HepG2 (cell line): ENCODE results near the gene PPM1E. TPM values are rescaled to one million over a fixed set of nuclear protein-coding genes. Genes with fewer than 3 reads are reported as not detected.

Experiments used
- ATAC-seq: fragments of 200-7000 bp; cut with Tn5 transposase; 3 replicates; pipeline ENCODE4 v1.9.1; 2020; ENCODE audit warnings: mild to moderate bottlenecking, moderate library complexity
- BruUV-seq: library from RNA; stranded (reverse); fragments of 400-500 nt; replicated peaks from 2 replicates; lab custom pipeline; 2021; lab: Mats Ljungman, UMichigan
- CTCF ChIA-PET: fragments of 300-600 bp; formaldehyde crosslinking; extraction: SDS; loops from one replicate; lab custom pipeline; 2021; ENCODE audit warnings: low total read pairs, inconsistent platforms, low intra/inter-chr PET ratio; lab: Yijun Ruan, JAX
- POLR2A ChIA-PET: fragments of 350-600 bp; sonication (Branson Sonifier 250); formaldehyde crosslinking; loops from one replicate; lab custom pipeline; 2020; ENCODE audit warnings: antibody characterized with exemption, inconsistent platforms; lab: Yijun Ruan, JAX
- DNase-seq: peaks from one replicate; pipeline ENCODE4 v3.0.0-alpha.2; 2015; ENCODE audit warnings: low spot score
- FAIRE-seq: peaks from 3 replicates; lab custom pipeline; 2011; peaks lifted over from hg19 to GRCh38; lab: Jason Lieb, UNC
- H2AFZ ChIP-seq: one replicate; pipeline ENCODE4 v1.6.1; 2011; ENCODE audit warnings: low read length, inconsistent platforms
- H3K27ac ChIP-seq: fragments of 300-600 bp; 3 replicates; pipeline ENCODE4 v1.8.0; 2011; ENCODE audit warnings: mixed run types, mild to moderate bottlenecking, mixed read lengths, low read length, inconsistent platforms; ENCODE audit not compliant: insufficient read depth; ENCODE audit errors: extremely low read length
- H3K27me3 ChIP-seq, 2 experiments: fragments of 200-600 bp in 1 of 2; 2 replicates in 1 of 2; 3 replicates in 1 of 2; pipeline versions ENCODE4 v1.6.0 to v1.8.0; 2011; ENCODE audit warnings: low read length in 2 of 2, mild to moderate bottlenecking in 2 of 2, moderate library complexity in 2 of 2, inconsistent platforms in 1 of 2; ENCODE audit not compliant: insufficient read depth in 2 of 2, control insufficient read depth in 1 of 2
- H3K36me3 ChIP-seq, 2 experiments: fragments of 200-600 bp in 1 of 2; replicated peaks in 1 of 2; 2 replicates in 1 of 2; 3 replicates in 1 of 2; pipeline versions ENCODE4 v1.5.1 to v1.8.0; 2011; ENCODE audit warnings: low read length in 2 of 2, inconsistent platforms in 1 of 2; ENCODE audit not compliant: insufficient read depth in 2 of 2, control insufficient read depth in 1 of 2
- H3K4me1 ChIP-seq: 2 replicates; pipeline ENCODE4 v1.5.1; 2012; ENCODE audit warnings: low read length, inconsistent platforms; ENCODE audit not compliant: insufficient read depth
- H3K4me2 ChIP-seq: 2 replicates; pipeline ENCODE4 v1.6.0; 2011; ENCODE audit warnings: low read depth, low read length, inconsistent platforms
- H3K4me3 ChIP-seq, 3 experiments: fragments of 200-600 bp in 1 of 3; sonication (generic), shearing (Covaris generic) in 1 of 3; replicated peaks in 1 of 3; 2 replicates each; pipeline ENCODE4 v1.5.1; 2011 to 2016; ENCODE audit warnings: low read length in 3 of 3, inconsistent platforms in 2 of 3, low read depth in 2 of 3, mild to moderate bottlenecking in 2 of 3, control low read depth in 1 of 3, mixed read lengths in 1 of 3; ENCODE audit not compliant: insufficient read depth in 1 of 3
- H3K79me2 ChIP-seq: one replicate; pipeline ENCODE4 v1.6.1; 2011; ENCODE audit warnings: low read length, inconsistent platforms; ENCODE audit not compliant: insufficient read depth
- H3K9ac ChIP-seq: 2 replicates; pipeline ENCODE4 v1.6.0; 2011; ENCODE audit warnings: mild to moderate bottlenecking, low read depth, low read length, inconsistent platforms; ENCODE audit not compliant: insufficient read depth
- H3K9me3 ChIP-seq: 2 replicates; pipeline ENCODE4 v1.5.1; 2012; ENCODE audit warnings: mild to moderate bottlenecking, low read length
- H4K20me1 ChIP-seq: 2 replicates; pipeline ENCODE4 v1.6.0; 2011; ENCODE audit warnings: inconsistent platforms, mild to moderate bottlenecking, low read length, moderate library complexity; ENCODE audit not compliant: insufficient read depth
- ARNT2 ChIP-seq: sonication (generic); formaldehyde crosslinking; IDR thresholded peaks from 2 replicates; pipeline ENCODE4 v1.8.0; 2022; ENCODE audit warnings: mild to moderate bottlenecking, low read depth, missing genetic modification reagents, moderate library complexity
- SMARCC2 ChIP-seq: fragments of 450-650 bp; IDR thresholded peaks from 2 replicates; pipeline ENCODE4 v1.6.1; 2017; ENCODE audit warnings: antibody characterized with exemption, mild to moderate bottlenecking
- SPEN ChIP-seq: sonication (generic); formaldehyde crosslinking; IDR thresholded peaks from 2 replicates; pipeline ENCODE4 v1.5.1; 2020; ENCODE audit warnings: low read depth, mild to moderate bottlenecking, missing genetic modification reagents
- TBL1XR1 ChIP-seq: fragments of 150-350 bp; IDR thresholded peaks from 2 replicates; pipeline ENCODE4 v1.6.1; 2014; ENCODE audit warnings: borderline replicate concordance, low read length; ENCODE audit not compliant: partially characterized antibody
- THAP11 ChIP-seq: IDR thresholded peaks from 2 replicates; pipeline ENCODE4 v1.6.1; 2016; ENCODE audit warnings: missing biosample characterization, missing genetic modification reagents
- ZNF264 ChIP-seq: sonication (generic); formaldehyde crosslinking; IDR thresholded peaks from 2 replicates; pipeline ENCODE4 v1.4.0; 2020; ENCODE audit warnings: missing genetic modification reagents
- ZNF432 ChIP-seq: sonication (generic); formaldehyde crosslinking; IDR thresholded peaks from 2 replicates; pipeline ENCODE4 v1.5.0; 2020; ENCODE audit warnings: missing genetic modification reagents, mild to moderate bottlenecking, borderline replicate concordance
- ZNF672 ChIP-seq: sonication (generic); formaldehyde crosslinking; IDR thresholded peaks from 2 replicates; pipeline ENCODE4 v1.8.1; 2022; ENCODE audit warnings: missing genetic modification reagents
- ZNF678 ChIP-seq: sonication (generic); formaldehyde crosslinking; IDR thresholded peaks from 2 replicates; pipeline ENCODE4 v1.4.0; 2020; ENCODE audit warnings: mild to moderate bottlenecking, missing genetic modification reagents
- ZNF746 ChIP-seq: sonication (generic); formaldehyde crosslinking; IDR thresholded peaks from 2 replicates; pipeline ENCODE4 v1.8.0; 2022; ENCODE audit warnings: mild to moderate bottlenecking, missing genetic modification reagents
- WGBS: methylation state at CpG from one replicate; pipeline ENCODE4 v1.1.6; 2017; ENCODE audit warnings: low lambda C conversion rate; 5-methylcytosine and 5-hydroxymethylcytosine counted together
- in situ Hi-C: cut with HindIII; loops from 2 replicates; pipeline ENCODE4 v1.10.0; 2017; ENCODE audit warnings: low pct_unique_long_range_greater_than_20kb; ENCODE audit not compliant: extremely low pct_ligation_motif_present
- intact Hi-C: fragments of 100-400 bp; cut with micrococcal nuclease; formaldehyde crosslinking; loops from one replicate; pipeline ENCODE4 v1.10.0; 2022; ENCODE audit not compliant: unreplicated experiment
- polyA plus RNA-seq, 8 experiments: library from polyadenylated mRNA; depleted of rRNA in 3 of 8; stranded (reverse) in 7 of 8; unstranded in 1 of 8; fragments of >200 nt; fragmentation: Illumina TruSeq in 4 of 8; extraction: Trizol in 4 of 8; gene quantifications; 2 replicates each; pipeline versions ENCODE4 v1.2.1 to v1.2.3, GENCODE V29; 2011 to 2016; ENCODE audit warnings: low read depth in 4 of 8, missing spikeins in 1 of 8, mixed read lengths in 1 of 8; ENCODE audit not compliant: insufficient read depth in 1 of 8
- total RNA-seq, 5 experiments: library from RNA; depleted of rRNA; stranded (reverse); fragments of >200 nt; fragmentation: Illumina TruSeq; extraction: Trizol; gene quantifications; 2 replicates each; pipeline ENCODE4 v1.2.3, GENCODE V29; 2016; ENCODE audit warnings: low read depth in 1 of 5
- TF ChIP-seq, protein P1 (sequence below): sonication (generic); formaldehyde crosslinking; IDR thresholded peaks from 2 replicates; pipeline ENCODE4 v1.5.1; 2020; ENCODE audit warnings: missing genetic modification reagents, mild to moderate bottlenecking, borderline replicate concordance
- TF ChIP-seq, protein P2 (sequence below): sonication (generic); formaldehyde crosslinking; conservative IDR thresholded peaks from 2 replicates; pipeline ENCODE4 v1.8.0; 2022; ENCODE audit warnings: low read depth, missing genetic modification reagents
- TF ChIP-seq, protein P3 (sequence below): sonication (generic); formaldehyde crosslinking; IDR thresholded peaks from 2 replicates; pipeline ENCODE4 v1.8.0; 2022; ENCODE audit warnings: missing genetic modification reagents, mild to moderate bottlenecking, inconsistent platforms, borderline replicate concordance
- TF ChIP-seq, protein P4 (sequence below): sonication (generic); formaldehyde crosslinking; conservative IDR thresholded peaks from 2 replicates; pipeline ENCODE4 v1.8.1; 2023; ENCODE audit warnings: missing genetic modification reagents
- TF ChIP-seq, protein P5 (sequence below): sonication (generic); formaldehyde crosslinking; IDR thresholded peaks from 2 replicates; pipeline ENCODE4 v1.4.0; 2020; ENCODE audit warnings: missing genetic modification reagents, mild to moderate bottlenecking, borderline replicate concordance

PPM1E gene
- total and polyA plus RNA-seq, 2 of the 13 experiments (the other 11 are each of a cell fraction or from before 2014, with no cell fraction given): 0.15 TPM; not detected in 1

DNA sequence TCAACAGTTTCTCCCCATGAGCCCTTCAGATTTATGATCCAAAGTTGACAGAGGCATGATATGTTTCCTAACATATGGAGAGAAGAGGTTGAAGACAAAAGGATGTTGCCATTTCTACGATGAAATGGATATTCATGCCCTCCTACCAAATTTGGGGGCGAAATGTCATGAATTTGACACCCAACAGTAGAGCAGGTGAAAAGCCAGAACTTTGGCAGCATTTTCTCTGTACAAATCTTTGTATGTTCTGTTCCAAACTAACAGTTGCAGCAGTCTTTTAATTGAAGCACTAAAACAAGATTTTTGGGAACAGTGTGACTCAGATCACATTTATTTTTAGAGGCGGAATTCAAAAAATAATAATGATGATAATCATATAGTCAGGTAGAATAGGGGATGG lies 220.9 kb downstream of the PPM1E start (continued):
- TF ChIP-seq, protein P1, sequence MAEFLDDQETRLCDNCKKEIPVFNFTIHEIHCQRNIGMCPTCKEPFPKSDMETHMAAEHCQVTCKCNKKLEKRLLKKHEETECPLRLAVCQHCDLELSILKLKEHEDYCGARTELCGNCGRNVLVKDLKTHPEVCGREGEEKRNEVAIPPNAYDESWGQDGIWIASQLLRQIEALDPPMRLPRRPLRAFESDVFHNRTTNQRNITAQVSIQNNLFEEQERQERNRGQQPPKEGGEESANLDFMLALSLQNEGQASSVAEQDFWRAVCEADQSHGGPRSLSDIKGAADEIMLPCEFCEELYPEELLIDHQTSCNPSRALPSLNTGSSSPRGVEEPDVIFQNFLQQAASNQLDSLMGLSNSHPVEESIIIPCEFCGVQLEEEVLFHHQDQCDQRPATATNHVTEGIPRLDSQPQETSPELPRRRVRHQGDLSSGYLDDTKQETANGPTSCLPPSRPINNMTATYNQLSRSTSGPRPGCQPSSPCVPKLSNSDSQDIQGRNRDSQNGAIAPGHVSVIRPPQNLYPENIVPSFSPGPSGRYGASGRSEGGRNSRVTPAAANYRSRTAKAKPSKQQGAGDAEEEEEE (CRISPR knock-in tag): no peak
- no peak for TF ChIP-seq ZNF746

DNA sequence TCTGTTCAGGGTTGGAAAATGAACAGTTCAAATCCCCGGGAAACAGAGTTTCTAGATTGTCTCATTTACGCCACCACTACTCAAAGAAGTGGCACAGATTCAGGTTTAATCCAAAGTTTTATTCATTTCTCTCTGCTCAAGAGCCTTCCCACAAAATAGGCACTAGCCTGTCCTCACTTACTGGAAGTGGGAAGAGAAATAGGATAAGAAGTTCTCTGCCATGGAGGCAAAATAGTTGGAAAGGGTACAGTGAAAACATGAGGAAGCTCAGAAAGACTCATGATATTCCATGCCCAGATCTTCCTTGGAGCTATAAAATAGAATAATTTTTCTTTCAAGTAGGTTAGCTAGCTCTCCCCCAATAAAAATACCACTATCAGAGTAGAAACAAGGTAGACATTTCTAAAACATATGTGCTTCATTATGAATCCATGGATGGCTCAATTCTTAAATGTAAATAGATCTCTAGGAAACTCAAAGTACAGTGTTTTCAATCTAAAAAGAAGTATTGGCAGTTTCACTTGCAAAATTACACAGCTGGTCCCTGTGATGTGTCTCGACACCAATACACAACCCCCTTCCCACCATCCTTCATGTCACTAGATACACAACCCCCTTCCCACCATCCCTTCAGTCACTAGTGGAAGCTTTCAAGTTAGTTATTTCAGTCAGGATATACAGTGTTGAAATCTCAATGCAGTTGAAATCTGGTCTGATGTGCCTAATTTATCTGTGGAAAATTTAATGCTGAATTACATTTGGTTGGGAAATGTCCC lies 225.2 kb downstream of the PPM1E start:
- no peaks in the 10 kb centered on the region for H3K79me2 ChIP-seq
- H3K9ac ChIP-seq: no peak overlapping the region
- FAIRE-seq (no peak), ATAC-seq (no peak), DNase-seq (no peak)
- H4K20me1 ChIP-seq: no peaks in the 10 kb centered on the region
- no peaks in the 10 kb centered on the region for H3K27me3 ChIP-seq
- ChIA-PET CTCF (no interaction called here), POLR2A (no interaction called here)
- H3K4me1 ChIP-seq: no peaks in the 10 kb centered on the region
- no peaks in the 10 kb centered on the region for H3K9me3 ChIP-seq
- no peak overlapping the region for H3K27ac ChIP-seq
- intact Hi-C loops (no loop called here), in situ Hi-C loops (no loop called here)
- BruUV-seq: no TSS peak
- H3K4me2 ChIP-seq: no peak overlapping the region
- H3K4me3 ChIP-seq: no peak overlapping the region
- H3K36me3 ChIP-seq: no peaks in the 10 kb centered on the region
- WGBS: 85% methylated on average over 3 of the region's 3 CpGs
- no peak overlapping the region for H2AFZ ChIP-seq
- TF ChIP-seq ZNF432 (CRISPR knock-in tag): no peak
- no peak for TF ChIP-seq TBL1XR1
- no peak for TF ChIP-seq ZNF264 (CRISPR knock-in tag)
- TF ChIP-seq, protein P2, sequence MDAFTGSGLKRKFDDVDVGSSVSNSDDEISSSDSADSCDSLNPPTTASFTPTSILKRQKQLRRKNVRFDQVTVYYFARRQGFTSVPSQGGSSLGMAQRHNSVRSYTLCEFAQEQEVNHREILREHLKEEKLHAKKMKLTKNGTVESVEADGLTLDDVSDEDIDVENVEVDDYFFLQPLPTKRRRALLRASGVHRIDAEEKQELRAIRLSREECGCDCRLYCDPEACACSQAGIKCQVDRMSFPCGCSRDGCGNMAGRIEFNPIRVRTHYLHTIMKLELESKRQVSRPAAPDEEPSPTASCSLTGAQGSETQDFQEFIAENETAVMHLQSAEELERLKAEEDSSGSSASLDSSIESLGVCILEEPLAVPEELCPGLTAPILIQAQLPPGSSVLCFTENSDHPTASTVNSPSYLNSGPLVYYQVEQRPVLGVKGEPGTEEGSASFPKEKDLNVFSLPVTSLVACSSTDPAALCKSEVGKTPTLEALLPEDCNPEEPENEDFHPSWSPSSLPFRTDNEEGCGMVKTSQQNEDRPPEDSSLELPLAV (CRISPR knock-in tag): no peak
- TF ChIP-seq, protein P3, sequence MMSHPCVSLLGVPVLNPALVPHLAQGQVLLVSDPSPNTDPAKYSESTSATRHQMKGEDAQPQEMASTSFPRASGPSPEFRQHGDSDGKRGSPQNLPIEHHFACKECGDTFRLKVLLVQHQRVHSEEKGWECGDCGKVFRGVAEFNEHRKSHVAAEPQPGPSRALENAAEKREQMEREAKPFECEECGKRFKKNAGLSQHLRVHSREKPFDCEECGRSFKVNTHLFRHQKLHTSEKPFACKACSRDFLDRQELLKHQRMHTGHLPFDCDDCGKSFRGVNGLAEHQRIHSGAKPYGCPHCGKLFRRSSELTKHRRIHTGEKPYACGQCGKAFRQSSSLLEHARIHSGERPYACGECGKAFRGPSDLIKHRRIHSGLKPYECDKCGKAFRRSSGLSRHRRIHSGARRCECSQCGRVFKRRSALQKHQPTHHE (CRISPR knock-in tag): no peak
- TF ChIP-seq ZNF678 (CRISPR knock-in tag): no peak
- TF ChIP-seq SMARCC2: no peak
- no peak for TF ChIP-seq THAP11 (CRISPR knock-in tag)
- TF ChIP-seq, protein P4, sequence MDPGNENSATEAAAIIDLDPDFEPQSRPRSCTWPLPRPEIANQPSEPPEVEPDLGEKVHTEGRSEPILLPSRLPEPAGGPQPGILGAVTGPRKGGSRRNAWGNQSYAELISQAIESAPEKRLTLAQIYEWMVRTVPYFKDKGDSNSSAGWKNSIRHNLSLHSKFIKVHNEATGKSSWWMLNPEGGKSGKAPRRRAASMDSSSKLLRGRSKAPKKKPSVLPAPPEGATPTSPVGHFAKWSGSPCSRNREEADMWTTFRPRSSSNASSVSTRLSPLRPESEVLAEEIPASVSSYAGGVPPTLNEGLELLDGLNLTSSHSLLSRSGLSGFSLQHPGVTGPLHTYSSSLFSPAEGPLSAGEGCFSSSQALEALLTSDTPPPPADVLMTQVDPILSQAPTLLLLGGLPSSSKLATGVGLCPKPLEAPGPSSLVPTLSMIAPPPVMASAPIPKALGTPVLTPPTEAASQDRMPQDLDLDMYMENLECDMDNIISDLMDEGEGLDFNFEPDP (CRISPR knock-in tag): no peak
- TF ChIP-seq SPEN (CRISPR knock-in tag): no peak
- no peak for TF ChIP-seq ZNF672 (CRISPR knock-in tag)
- TF ChIP-seq, protein P5, sequence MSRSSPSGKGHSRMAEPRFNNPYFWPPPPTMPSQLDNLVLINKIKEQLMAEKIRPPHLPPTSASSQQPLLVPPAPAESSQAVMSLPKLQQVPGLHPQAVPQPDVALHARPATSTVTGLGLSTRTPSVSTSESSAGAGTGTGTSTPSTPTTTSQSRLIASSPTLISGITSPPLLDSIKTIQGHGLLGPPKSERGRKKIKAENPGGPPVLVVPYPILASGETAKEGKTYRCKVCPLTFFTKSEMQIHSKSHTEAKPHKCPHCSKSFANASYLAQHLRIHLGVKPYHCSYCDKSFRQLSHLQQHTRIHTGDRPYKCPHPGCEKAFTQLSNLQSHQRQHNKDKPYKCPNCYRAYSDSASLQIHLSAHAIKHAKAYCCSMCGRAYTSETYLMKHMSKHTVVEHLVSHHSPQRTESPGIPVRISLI (CRISPR knock-in tag): no peak
- no peak for TF ChIP-seq ARNT2 (CRISPR knock-in tag)
